Astrocyte (in vitro differentiated cells and primary cell): ENCODE data around the gene SNX8. TPM values are rescaled to one million over a fixed set of nuclear protein-coding genes. Genes with fewer than 3 reads are reported as not detected.

Experiments used
- DNase-seq: peaks from one replicate; pipeline ENCODE4 v3.0.0-alpha.2; 2010; ENCODE audit warnings: low read depth
- FAIRE-seq: peaks from 2 replicates; lab custom pipeline; 2011; peaks lifted over from hg19 to GRCh38; lab: Jason Lieb, UNC
- H2AFZ ChIP-seq: 2 replicates; pipeline ENCODE4 v1.6.0; 2012; ENCODE audit warnings: low read depth, low read length, inconsistent platforms
- H3K27ac ChIP-seq: 2 replicates; pipeline ENCODE4 v1.5.1; 2011; ENCODE audit warnings: low read depth, low read length, inconsistent platforms
- H3K27me3 ChIP-seq: 2 replicates; pipeline ENCODE4 v1.6.0; 2011; ENCODE audit warnings: low read length, inconsistent platforms; ENCODE audit not compliant: insufficient read depth
- H3K36me3 ChIP-seq: 2 replicates; pipeline ENCODE4 v1.5.1; 2011; ENCODE audit warnings: low read length, inconsistent platforms; ENCODE audit not compliant: insufficient read depth
- H3K4me1 ChIP-seq: 2 replicates; pipeline ENCODE4 v1.5.1; 2011; ENCODE audit warnings: low read length, inconsistent platforms; ENCODE audit not compliant: insufficient read depth
- H3K4me2 ChIP-seq: 2 replicates; pipeline ENCODE4 v1.6.0; 2012; ENCODE audit warnings: low read length, inconsistent platforms
- H3K4me3 ChIP-seq: 2 replicates; pipeline ENCODE4 v1.5.1; 2011; ENCODE audit warnings: low read depth, mild to moderate bottlenecking, low read length, inconsistent platforms; ENCODE audit not compliant: insufficient read depth
- H3K79me2 ChIP-seq: 2 replicates; pipeline ENCODE4 v1.6.0; 2012; ENCODE audit warnings: mild to moderate bottlenecking, low read length, inconsistent platforms; ENCODE audit not compliant: insufficient read depth
- H3K9ac ChIP-seq: 2 replicates; pipeline ENCODE4 v1.6.0; 2012; ENCODE audit warnings: mild to moderate bottlenecking, low read length, inconsistent platforms
- H3K9me3 ChIP-seq: 2 replicates; pipeline ENCODE4 v1.5.1; 2012; ENCODE audit warnings: low read depth, mild to moderate bottlenecking, low read length, inconsistent platforms; ENCODE audit not compliant: insufficient read depth
- H4K20me1 ChIP-seq: 2 replicates; pipeline ENCODE4 v1.6.0; 2012; ENCODE audit warnings: low read length, inconsistent platforms; ENCODE audit not compliant: insufficient read depth
- H3K27ac Mint-ChIP-seq: one replicate; pipeline ENCODE4 v1.8.0; 2021; ENCODE audit warnings: mild to moderate bottlenecking, mixed read lengths; ENCODE audit not compliant: unreplicated experiment
- H3K27me3 Mint-ChIP-seq: one replicate; pipeline ENCODE4 v1.8.0; 2021; ENCODE audit warnings: low read depth, mixed read lengths; ENCODE audit not compliant: unreplicated experiment
- H3K36me3 Mint-ChIP-seq: one replicate; pipeline ENCODE4 v1.8.0; 2021; ENCODE audit warnings: low read depth, mixed read lengths; ENCODE audit not compliant: unreplicated experiment
- H3K4me1 Mint-ChIP-seq: one replicate; pipeline ENCODE4 v1.8.0; 2021; ENCODE audit warnings: low read depth, mixed read lengths; ENCODE audit not compliant: unreplicated experiment
- H3K4me3 Mint-ChIP-seq: one replicate; pipeline ENCODE4 v1.8.0; 2021; ENCODE audit warnings: mild to moderate bottlenecking, moderate library complexity, mixed read lengths; ENCODE audit not compliant: unreplicated experiment
- H3K9me3 Mint-ChIP-seq: one replicate; pipeline ENCODE4 v1.8.0; 2021; ENCODE audit warnings: mild to moderate bottlenecking, mixed read lengths; ENCODE audit not compliant: unreplicated experiment
- EZH2 ChIP-seq: IDR thresholded peaks from 2 replicates; pipeline ENCODE4 v1.6.1; 2012; ENCODE audit warnings: mild to moderate bottlenecking, low read length, inconsistent platforms; ENCODE audit not compliant: insufficient read depth
- total RNA-seq: library from RNA; stranded (reverse); gene quantifications from 2 replicates; pipeline ENCODE4 v1.2.1, GENCODE V29; 2021
- TF ChIP-seq, protein P1 (sequence below): IDR thresholded peaks from 2 replicates; pipeline ENCODE4 v1.5.1; 2011; ENCODE audit warnings: low read depth, mild to moderate bottlenecking, inconsistent platforms, low read length, moderate library complexity; ENCODE audit not compliant: insufficient read depth

SNX8 gene
- total RNA-seq, 1 donor from 2014 or later: 28.9 TPM

DNA sequence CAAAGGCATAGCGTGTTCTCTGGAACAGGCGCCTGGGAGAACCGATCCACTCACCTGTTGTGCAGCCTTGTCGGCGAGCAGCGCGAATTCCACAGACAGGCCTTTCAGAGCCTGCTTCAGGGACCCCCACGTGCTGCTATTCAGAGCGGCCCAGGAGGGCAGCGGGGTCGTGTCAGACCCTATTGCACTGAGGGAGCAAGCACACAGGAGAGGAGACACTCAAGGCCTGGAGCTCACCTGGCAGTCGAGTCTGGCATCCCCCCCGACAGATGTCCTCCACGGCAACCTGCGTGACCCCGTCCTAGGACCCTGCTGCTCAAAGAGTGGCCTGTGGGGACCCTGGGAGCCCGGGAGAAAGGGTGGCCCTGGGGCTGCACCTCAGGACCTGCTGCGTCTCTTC is 51.1 kb downstream of the SNX8 start:
- Mint-ChIP-seq H3K4me3 (no peak overlapping the region), H3K27ac (no peak overlapping the region), H3K27me3 (peaks cover 3% of the 10 kb centered on the region), H3K9me3 (no peaks in the 10 kb centered on the region), H3K4me1 (no peaks in the 10 kb centered on the region), H3K36me3 (peaks cover 13% of the 10 kb centered on the region)
- Histone ChIP-seq H3K9ac (no peak overlapping the region), H2AFZ (no peak overlapping the region), H3K9me3 (no peaks in the 10 kb centered on the region), H3K4me2 (no peak overlapping the region), H3K4me1 (peaks cover 5% of the 10 kb centered on the region), H3K79me2 (no peaks in the 10 kb centered on the region), H3K27ac (no peak overlapping the region), H3K4me3 (no peak overlapping the region), H3K36me3 (peaks cover 2% of the 10 kb centered on the region), H3K27me3 (no peaks in the 10 kb centered on the region), H4K20me1 (peaks cover 7% of the 10 kb centered on the region)
- TF ChIP-seq, protein P1, sequence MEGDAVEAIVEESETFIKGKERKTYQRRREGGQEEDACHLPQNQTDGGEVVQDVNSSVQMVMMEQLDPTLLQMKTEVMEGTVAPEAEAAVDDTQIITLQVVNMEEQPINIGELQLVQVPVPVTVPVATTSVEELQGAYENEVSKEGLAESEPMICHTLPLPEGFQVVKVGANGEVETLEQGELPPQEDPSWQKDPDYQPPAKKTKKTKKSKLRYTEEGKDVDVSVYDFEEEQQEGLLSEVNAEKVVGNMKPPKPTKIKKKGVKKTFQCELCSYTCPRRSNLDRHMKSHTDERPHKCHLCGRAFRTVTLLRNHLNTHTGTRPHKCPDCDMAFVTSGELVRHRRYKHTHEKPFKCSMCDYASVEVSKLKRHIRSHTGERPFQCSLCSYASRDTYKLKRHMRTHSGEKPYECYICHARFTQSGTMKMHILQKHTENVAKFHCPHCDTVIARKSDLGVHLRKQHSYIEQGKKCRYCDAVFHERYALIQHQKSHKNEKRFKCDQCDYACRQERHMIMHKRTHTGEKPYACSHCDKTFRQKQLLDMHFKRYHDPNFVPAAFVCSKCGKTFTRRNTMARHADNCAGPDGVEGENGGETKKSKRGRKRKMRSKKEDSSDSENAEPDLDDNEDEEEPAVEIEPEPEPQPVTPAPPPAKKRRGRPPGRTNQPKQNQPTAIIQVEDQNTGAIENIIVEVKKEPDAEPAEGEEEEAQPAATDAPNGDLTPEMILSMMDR: no peak
- TF ChIP-seq EZH2: no peak
- FAIRE-seq: no peak
- no peak for DNase-seq

DNA sequence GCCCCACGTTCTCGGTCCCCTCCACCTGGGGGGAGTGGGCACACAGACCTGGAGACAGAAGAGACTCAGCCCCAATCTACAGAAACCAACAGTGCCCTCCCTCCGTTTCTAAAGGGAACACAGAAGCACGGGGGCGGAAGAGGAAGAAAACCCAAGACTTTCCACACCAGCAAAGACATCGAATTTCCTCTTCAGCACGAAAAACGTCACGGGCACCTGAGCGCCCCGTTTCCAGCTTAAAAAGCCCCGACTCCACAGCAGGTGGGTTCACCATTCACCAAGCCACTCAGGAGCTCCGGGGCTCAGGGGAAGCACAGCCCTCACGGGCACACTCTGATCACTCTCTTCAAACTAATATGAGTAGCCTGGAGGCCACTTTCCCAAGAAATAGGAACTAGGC is 52.6 kb downstream of the SNX8 start:
- peaks cover under 1% of the 10 kb centered on the region for H3K4me1 ChIP-seq
- H3K79me2 ChIP-seq: no peaks in the 10 kb centered on the region
- no peak overlapping the region for H3K4me3 ChIP-seq
- no peak overlapping the region for H3K4me2 ChIP-seq
- no peaks in the 10 kb centered on the region for H3K9me3 ChIP-seq
- H4K20me1 ChIP-seq: peaks cover 10% of the 10 kb centered on the region
- H2AFZ ChIP-seq: no peak overlapping the region
- no peak overlapping the region for H3K4me3 Mint-ChIP-seq
- H3K4me1 Mint-ChIP-seq: no peaks in the 10 kb centered on the region
- DNase-seq (no peak), FAIRE-seq (no peak)
- peaks cover 15% of the 10 kb centered on the region for H3K36me3 Mint-ChIP-seq
- TF ChIP-seq, protein P1: no peak
- TF ChIP-seq EZH2: no peak
- no peaks in the 10 kb centered on the region for H3K9me3 Mint-ChIP-seq
- H3K27ac ChIP-seq: no peak overlapping the region
- H3K27me3 ChIP-seq: no peaks in the 10 kb centered on the region
- H3K36me3 ChIP-seq: peaks cover 2% of the 10 kb centered on the region
- no peak overlapping the region for H3K9ac ChIP-seq
- no peak overlapping the region for H3K27ac Mint-ChIP-seq
- H3K27me3 Mint-ChIP-seq: peaks cover 6% of the 10 kb centered on the region

DNA sequence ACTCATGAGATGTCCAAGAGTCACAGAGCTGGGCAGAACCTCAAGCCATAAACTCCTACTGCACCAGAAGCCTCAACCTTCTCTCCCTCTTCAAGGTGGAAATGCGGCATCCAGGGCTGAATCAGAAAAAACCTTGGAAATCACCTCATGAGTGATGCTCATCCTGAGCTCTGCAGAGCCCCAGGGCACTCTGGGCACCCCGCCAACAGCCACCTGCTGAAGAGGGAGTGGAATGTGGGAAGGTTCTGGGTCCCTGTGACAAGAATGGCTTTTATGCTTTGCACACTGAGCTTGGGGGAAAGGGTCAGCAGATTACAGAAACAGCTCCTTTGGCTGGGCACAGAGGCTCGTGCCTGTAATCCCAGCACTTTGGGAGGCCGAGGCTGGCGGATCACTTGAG is 53.4 kb downstream of the SNX8 start:
- H3K4me1 ChIP-seq: peaks cover 6% of the 10 kb centered on the region
- Mint-ChIP-seq H3K9me3 (no peaks in the 10 kb centered on the region), H3K27me3 (peaks cover 7% of the 10 kb centered on the region), H3K36me3 (peaks cover 19% of the 10 kb centered on the region), H3K27ac (no peak overlapping the region), H3K4me3 (no peak overlapping the region), H3K4me1 (no peaks in the 10 kb centered on the region)
- H3K4me2 ChIP-seq: no peak overlapping the region
- H3K79me2 ChIP-seq: no peaks in the 10 kb centered on the region
- FAIRE-seq (no peak), DNase-seq (no peak)
- H2AFZ ChIP-seq: no peak overlapping the region
- no peaks in the 10 kb centered on the region for H3K9me3 ChIP-seq
- H3K27me3 ChIP-seq: no peaks in the 10 kb centered on the region
- H4K20me1 ChIP-seq: peaks cover 17% of the 10 kb centered on the region
- H3K9ac ChIP-seq: no peak overlapping the region
- TF ChIP-seq EZH2: no peak
- TF ChIP-seq, protein P1: no peak
- no peak overlapping the region for H3K4me3 ChIP-seq
- H3K36me3 ChIP-seq: peaks cover 2% of the 10 kb centered on the region
- no peak overlapping the region for H3K27ac ChIP-seq
